NOMO-1 (cell line): ENCODE results near the gene SCGB2A2.

ENCODE experiments used
- DNase-seq, 2 experiments: peaks; one replicate each; lab custom pipeline; 2025; ENCODE audit not compliant: unreplicated experiment in 2 of 2; lab: John Stamatoyannopoulos, UW

Gene SCGB2A2

GRCh38 chr11:62269654-62270278 is at the start of gene SCGB2A2:
Gene SCGB2A2 (plus strand): TSS chr11:62270158. CDS start chr11:62270217, 59 bp downstream.
- no peak for DNase-seq

- no peak for DNase-seq
These were observed 48.5 kb upstream of the SCGB2A2 start for GRCh38 chr11:62221498-62221897.

- no peak for DNase-seq
These were observed 46.9 kb upstream of the SCGB2A2 start for GRCh38 chr11:62223095-62223494.

- DNase-seq = no peak
These were observed 36.2 kb upstream of the SCGB2A2 start for GRCh38 chr11:62233730-62234129.

DNA sequence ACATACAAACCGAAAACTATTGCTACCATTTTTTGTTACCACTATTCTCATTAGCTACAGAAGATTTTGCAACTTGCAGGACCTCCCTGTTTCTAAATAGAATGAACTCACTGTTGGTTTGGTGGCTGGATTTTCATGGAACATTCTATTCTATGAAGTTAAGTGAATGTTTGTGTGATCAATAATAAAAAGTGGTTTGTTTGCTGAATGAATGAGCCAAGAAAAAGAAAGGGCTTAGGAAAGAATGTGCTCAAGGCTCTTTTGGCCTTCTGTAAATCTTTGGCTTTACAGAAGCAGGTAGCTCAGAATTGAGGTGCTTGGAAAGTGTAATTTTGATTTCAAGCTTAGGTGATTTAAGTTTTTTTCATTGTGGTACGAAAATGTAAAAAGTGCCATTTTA is 33.8 kb upstream of the SCGB2A2 start:
- DNase-seq = no peak

GRCh38 chr11:62237499-62237898 is 32.5 kb upstream of the SCGB2A2 start:
- DNase-seq = no peak

DNA sequence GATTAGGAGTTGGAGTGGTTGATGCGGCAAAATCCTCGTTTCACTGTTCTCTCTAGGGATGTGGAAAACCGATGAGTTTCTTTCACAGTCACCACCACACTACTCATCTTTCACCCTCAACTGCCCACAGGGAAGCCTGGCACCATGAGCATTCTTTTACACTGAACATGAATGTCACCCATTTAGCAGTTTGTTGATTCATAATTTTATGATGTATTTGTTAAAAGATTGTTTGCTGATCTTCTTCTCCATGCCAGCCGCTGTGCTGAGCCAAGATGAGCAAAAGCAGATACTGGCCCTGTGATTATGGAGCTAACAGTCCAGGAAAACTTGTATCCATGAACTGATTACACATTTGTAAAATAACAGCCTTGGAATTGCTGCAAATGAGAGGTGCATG is 31.8 kb upstream of the SCGB2A2 start:
- no peak for DNase-seq

DNA sequence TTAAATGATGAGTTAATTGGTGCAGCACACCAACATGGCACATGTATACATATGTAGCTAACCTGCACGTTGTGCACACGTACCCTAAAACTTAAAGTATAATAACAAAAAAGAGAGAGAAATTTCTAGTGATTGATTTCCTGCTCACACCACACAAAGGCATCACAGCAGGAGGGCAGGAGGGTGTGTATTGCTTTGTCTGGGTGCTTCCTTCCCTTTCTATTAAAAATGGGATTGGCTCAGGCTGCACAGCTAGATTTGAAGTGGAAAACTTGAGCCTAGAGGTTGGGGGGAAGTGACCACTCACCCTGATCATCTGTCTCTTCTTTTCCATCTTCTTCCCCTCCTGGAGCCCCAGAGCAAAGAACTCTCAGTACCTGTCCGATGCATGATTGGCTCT is 28.9 kb upstream of the SCGB2A2 start:
- no peak for DNase-seq

DNA sequence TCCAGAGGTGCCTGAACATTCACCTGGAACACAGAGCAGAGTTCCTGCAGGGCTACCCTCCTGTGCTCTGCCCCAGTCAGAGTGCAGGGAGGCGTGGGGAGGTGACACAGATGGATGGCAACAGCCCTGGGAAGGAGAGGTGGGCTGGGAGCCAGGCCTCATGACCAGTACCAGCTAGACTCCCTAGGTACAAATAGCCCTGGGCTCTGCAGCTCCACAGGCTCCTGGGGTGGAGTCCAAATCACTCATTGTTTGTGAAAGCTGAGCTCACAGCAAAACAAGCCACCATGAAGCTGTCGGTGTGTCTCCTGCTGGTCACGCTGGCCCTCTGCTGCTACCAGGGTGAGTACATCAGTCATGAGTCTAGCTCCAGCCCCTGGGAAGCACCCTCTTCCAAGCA is 27.9 kb upstream of the SCGB2A2 start, which contains the start of gene SCGB1D2:
TSS of gene SCGB1D2 (plus strand) at position 219 of the 400 bp plus-strand sequence. CDS start at position 288, 69 bp downstream.
- DNase-seq = no peak

DNA sequence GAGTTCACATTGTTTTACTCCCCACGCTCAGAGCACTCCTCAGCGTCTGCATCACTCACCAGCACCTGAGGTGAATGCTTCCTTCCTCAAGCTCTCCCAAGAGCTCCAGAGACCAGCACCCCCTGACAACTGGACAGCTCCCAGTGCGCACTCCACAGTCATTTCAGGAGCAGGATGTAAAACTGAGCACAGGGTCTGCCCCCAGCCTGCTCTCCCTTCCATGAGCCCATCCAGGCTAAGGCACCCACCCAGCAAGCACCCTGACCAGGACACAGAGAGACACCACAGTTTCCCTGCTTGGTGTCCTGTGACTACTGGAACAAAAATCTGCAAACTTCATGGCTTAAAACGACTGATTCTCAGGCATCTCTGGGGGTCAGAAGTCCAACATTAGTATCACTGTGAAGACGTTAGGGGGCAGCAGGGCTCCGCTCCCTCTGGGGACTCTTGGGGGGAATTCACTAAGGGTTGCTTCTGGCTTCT is 24.6 kb upstream of the SCGB2A2 start:
- peak; percentile 21 to 47 for DNase-seq

- DNase-seq = no peak
These were observed 18.3 kb upstream of the SCGB2A2 start for GRCh38 chr11:62251698-62252097.

- DNase-seq = no peak
These were observed 15.9 kb upstream of the SCGB2A2 start for GRCh38 chr11:62253999-62254542.

DNA sequence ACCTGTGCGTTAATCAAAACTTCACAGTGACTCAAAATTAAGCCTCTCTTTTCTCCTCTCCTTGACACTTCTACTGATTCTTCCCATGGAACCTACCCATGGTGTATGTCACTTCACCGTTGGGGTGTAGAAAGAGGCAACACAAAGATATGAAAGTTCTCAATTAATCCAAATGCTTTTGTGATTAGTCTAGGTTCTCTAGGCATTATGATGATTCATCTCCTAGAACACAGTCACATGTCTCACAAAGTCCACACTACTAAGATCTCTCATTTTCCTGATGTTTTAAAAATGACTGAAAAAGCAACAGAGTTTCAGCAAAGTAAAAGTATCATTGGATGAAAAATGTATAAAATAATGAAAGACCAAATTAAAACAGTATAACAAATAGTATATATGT is 13.7 kb upstream of the SCGB2A2 start:
- no peak for DNase-seq

GRCh38 chr11:62260261-62260953 is 9.6 kb upstream of the SCGB2A2 start:
- no peak for DNase-seq

DNA sequence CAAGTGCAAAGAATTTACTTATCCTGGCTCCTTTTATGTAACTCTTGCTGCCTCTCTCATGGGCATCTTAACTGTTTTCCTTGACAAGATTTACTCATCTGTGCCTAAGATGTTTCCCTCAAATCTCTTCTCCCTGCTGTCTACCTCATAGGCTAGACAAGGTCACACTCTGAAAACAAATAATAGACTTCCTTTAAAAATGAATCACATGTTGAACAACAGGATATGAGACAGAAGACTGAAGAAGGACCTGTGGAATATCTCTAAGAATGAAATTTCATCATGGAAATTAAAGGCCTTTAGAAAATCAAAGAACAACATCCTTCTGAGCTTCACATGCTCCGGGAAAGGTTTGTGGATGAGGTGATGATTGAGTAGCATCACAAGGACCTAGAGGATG is 6.0 kb upstream of the SCGB2A2 start:
- DNase-seq = no peak

DNA sequence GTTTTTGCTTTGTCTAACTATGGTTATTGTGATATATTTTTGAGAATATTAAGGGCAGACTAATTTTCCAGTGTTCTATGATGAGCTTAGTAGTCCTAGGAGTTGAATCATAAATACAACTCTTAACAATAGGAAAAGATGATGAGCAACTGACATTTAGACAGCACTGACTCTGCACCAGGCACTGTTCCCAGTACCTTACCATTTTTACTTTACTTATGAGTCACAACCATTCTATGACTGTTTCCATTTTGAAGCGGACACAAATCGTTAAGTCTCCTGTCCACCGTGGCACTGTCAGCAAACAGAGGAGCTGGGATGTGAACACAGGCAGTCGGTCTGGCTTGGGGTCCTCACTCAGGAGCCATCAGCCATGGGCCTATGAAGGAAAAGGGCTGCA is 3.4 kb upstream of the SCGB2A2 start:
- no peak for DNase-seq

GRCh38 chr11:62267050-62267449 is 2.9 kb upstream of the SCGB2A2 start:
- DNase-seq = no peak

DNA sequence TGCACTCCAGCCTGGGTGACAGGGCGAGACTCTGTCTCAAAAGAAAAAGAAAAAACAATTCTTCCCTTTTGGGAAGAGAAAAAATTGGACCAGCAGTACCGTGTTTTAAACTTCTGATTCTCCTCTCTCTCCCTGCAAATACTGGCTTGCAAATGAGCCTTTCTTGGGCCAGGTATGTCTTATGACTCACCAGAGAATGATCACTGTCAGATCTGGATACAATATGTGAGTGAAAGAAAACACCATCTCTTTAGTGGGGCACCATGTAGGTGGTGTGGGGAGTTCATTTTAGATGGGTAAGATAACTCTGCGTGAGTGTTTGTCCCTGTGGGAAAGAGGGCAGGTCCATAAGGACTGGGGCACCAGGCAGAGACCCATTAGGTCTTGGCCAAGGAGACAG is 2.4 kb upstream of the SCGB2A2 start:
- DNase-seq = no peak

- DNase-seq = no peak
These were observed 3.3 kb downstream of the SCGB2A2 start for GRCh38 chr11:62273284-62273683.

DNA sequence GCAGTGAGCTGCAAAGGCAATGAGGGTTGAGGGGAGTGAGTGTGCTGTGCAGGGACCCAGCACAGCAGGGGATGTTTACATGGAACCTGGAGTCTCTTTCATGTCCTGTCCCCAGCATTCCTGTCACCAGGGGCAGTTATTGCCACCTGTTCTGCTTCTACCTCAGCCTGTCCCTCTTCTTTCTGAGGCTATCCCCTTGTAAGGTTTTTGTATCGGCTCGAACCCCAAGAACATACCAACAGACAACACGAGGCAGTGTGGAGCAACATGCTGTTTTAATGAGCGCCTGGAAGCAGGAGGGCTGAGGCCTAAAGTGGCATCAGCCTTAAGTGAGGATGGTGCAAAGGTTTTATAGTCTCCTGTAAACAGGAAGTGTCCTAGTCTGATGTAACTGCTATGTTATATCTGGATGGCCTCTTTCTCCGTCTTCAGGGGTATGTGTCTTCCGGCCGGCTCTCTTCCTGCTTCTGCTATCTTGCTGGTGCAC is 3.9 kb downstream of the SCGB2A2 start:
- DNase-seq = peak; percentile 57 to 69

GRCh38 chr11:62280452-62280851 is 10.5 kb downstream of the SCGB2A2 start:
- DNase-seq = no peak

DNA sequence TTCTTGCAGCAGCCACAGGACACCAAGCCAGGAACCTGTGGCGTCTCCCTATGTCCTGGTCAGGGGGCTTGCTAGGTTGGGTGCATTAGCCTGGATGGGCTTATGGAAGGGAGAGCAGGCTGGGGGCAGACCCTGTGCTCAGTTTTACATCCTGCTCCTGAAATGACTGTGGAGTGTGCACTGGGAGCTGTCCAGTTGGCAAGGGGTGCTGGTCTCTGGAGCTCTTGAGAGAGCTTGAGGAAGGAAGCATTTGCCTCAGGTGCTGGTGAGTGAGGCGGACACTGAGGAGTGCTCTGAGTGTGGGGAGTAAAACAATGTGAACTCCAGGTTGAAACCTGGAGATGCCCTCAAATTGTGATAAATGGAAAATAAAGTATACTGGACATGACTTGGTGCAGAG is 25.5 kb downstream of the SCGB2A2 start:
- no peak for DNase-seq
